Measurements from ENCODE around the gene CABLES1.

Gene CABLES1

DNA sequence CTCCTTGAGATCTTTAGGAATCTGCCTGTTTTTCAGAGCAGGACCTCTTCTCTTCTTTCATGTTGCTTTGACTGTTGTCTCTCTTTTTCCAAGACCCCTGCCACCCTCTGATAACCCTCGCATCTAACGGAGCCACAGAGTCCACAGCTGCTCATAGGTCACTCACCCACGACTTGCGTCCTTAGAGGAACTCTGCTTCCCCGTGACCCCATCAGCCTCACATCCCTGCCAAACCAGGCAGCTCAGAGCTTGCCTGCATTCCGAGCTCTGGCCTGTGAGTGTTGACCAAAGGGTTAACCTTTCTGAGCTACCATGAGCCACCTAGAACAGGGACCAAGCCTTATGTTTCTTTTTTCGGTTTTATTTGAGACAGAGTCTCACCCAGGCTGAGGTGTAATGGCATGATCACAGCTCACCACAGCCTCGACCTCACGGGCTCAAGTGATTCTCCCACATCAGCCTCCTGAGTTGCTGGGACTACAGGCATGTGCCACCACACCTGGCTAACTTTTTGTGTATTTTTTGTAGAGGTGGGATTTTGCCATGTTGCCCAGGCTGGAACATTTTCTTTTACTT, 36.4 kb downstream of the CABLES1 start:
- no peak for DNase-seq

- no peak for DNase-seq
Measured at GRCh38 chr18:23172591-23173380, 37.5 kb downstream of the CABLES1 start.

DNA sequence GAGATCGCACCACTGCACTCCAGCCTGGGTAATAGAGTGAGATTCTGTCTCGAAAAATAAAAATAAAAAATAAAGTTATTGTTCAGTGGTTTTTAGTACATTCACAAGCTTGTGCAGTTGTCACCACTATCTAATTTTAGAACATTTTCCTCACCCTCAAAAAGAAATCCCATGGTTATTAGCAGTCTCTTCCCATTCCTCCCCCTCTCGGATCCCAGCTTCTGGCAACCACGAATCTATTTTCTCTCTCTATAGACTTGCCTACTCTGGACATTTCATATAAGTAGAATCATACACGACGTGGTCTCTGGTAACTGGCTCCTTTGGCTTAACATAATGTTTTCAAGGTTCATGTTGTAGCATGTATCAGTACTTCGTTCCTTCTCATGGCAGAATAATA, 38.6 kb downstream of the CABLES1 start:
- no peak for DNase-seq

DNA sequence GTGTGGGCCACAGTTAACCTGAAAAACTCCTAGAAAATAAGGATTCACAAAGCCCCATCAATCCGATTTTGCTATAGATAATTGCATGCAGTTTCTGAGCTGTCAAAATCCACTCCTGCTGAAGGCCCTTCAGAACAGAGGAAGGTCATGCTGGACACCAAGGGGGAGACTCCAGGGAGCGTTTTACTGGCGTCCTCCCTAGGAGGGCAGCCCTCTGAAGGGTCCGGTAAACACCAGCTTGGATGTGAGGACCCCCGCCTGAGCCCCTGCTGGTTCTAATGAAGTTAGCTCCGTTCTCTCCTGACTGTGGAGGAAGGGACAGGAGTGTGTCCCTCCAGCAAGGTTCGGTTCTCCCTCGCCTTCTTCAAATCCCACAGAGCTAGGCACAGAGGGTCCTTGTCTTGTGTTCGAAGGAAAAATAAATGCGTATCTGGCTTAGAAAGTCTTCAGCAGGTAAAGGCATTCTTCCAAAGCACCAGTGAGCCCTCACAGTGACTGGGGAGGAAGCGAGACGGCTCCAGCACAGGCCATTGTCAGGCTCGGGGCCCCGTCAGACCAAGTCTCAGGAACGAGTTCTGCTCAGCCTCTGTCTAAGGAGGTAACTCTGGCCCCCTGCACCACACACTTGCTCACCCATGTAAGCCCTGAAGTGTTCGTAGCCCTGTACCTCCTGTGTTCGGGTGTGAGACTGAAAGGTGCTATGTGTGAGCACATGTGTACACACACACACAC, 41.6 kb downstream of the CABLES1 start:
- no peak for DNase-seq

GRCh38 chr18:23177433-23178072, 42.3 kb downstream of the CABLES1 start:
- DNase-seq = no peak

DNA sequence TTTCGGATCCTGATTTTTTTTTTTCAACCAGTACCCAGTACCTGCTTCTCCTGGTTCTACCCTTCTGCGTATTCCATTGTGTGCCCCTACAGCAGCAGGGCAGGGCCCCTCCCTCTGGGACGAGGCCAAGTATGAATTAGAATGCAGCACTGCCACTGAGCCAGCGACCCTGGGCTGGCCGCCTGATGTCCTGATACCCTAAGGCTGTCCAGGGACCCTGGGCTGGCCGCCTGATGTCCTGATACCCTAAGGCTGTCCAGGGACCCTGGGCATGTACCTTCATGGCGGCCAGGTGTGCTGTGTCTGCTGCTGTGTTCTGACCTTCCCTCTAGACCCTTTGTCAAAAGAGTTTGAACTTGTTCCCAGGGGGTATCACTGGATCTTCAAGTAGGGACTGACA, 42.9 kb downstream of the CABLES1 start:
- DNase-seq = no peak

- DNase-seq = no peak
Measured at GRCh38 chr18:23178661-23179081, 43.4 kb downstream of the CABLES1 start.

- DNase-seq = no peak
Measured at GRCh38 chr18:23179416-23179815, 44.1 kb downstream of the CABLES1 start.

DNA sequence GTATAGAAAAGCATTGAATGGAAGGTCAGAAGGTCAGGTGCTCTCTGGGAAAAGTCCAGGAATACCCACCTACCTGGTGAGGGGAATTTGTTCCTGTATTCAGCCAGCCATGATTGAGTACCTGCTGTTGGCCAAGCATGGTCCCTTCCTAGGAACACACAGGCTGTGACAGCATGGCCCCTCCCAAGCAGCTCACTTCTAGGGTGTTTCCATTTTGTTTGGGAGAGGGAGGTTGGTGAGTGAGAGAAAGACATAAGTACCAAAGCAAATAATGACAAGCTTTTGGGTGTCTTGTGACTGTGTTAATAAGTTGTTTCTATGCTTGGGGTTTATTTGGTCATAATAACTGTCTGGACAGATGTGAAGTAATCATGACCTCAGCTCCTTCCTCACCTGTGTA, 46.3 kb downstream of the CABLES1 start:
- DNase-seq = no peak

- no peak for DNase-seq
Measured at GRCh38 chr18:23182606-23183005, 47.3 kb downstream of the CABLES1 start.

DNA sequence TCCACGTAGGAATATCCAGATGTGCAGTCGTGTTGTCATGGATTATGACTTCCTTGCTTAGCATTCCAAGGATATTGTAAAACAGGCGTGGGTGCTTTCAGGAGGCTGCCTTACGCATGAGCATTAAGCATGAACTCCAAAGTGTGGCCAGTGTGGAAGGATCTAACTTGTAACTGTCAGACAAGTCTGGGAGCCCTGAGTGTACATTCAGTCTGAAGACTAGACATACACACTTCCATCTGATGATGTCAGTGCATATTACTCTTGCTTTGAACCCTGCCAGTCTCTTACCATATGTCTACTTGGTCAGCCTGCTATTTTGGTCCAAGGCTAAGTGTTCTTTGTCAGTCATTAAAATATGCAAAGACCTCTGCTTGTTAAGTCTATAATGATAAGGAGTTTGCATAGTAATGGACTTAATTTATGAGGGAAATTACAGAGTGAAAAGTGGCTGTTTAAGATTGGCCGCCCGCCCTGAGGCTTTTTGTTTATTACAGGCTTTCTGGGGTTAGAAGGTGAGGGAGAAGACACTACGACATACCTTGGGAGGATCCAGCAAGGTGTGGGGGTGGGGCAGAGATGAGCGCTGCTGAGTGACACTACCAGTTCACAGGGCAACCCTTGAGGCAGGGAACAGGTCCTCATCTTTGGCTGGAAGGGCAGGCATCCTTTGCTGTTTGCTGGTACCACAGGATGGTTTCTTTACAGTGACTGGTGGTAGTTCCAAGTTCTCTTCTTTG, 48.3 kb downstream of the CABLES1 start:
- DNase-seq = no peak

DNA sequence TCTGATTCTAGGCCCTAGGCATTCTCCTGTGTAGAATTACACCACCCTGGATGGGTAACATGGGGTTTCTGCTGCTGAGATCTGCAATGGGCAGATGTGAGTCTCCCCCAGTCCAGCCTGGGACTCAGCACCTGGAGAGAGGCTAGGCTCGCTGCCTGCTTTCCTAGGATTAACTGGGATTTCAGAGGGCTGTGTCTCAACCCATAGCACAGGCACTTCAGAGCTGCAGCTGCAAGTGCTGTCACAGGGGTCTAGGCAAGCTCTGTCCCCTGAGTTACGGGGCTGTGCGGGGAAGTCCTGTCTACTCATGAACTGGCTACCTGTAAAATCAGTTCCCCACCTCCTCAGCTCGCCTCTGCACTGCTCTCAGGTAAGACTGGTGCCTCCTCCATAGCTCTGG, 51.5 kb downstream of the CABLES1 start:
- DNase-seq = no peak

GRCh38 chr18:23188068-23188760, 52.9 kb downstream of the CABLES1 start:
- DNase-seq = no peak

DNA sequence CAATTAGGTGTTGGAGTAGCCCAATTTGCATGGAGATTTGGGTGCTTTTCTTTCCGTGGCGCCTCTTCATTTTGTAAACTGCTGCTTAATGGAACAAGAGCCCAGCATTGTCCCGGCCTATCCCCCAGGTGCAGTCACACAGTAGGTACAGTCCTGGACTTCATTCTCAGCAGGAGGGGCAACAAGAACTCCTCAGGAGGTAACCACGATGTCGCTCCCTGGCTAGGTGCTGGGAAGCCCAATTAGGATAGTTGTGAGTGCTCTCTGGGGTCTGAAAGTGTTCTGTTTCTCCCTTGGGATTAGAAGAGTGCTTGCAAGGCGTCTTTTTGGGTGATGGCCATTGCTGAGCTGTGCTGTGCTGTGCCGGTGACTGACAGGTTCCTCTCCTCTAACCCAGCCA, 53.8 kb downstream of the CABLES1 start:
- DNase-seq = no peak

GRCh38 chr18:23189768-23190661, 54.7 kb downstream of the CABLES1 start:
- no peak for DNase-seq

DNA sequence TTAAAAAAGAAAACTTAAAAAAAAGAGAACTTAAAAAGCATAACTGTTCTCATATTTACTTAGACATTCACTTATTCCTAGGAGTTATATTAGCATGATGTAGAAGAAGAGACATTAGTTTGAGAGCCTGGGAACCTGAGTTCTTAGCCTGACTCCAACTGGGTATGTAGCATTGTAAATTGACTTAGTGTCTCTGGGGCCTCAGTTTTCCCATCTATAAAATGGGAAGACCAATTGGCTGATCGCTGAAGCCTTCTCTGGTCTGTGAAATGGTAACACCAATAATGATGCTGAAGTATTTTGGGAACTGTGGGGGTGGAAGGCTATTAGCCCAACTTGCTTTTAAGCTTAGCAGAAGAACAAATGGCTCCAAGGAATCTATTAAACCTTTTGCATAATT, 55.9 kb downstream of the CABLES1 start:
- DNase-seq = no peak

DNA sequence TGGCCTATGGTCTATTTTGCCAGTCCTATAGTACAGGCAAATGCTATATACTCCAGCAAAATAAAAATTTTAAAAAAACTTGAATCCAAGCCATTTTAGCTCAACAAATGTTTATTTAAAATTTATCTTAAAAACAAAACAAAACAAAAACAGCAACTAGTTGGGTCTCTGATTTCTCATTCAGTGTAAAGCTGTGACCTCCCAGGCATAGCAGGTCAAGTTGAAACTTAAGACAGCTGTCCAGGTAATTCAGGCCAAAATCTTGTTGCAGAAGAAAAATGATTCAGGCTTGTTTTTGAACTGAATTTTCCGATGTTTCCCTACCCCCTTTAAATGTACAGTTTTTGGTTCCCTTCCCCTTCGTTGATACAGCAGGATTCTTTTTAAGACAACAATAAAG, 58.5 kb downstream of the CABLES1 start:
- no peak for DNase-seq

DNA sequence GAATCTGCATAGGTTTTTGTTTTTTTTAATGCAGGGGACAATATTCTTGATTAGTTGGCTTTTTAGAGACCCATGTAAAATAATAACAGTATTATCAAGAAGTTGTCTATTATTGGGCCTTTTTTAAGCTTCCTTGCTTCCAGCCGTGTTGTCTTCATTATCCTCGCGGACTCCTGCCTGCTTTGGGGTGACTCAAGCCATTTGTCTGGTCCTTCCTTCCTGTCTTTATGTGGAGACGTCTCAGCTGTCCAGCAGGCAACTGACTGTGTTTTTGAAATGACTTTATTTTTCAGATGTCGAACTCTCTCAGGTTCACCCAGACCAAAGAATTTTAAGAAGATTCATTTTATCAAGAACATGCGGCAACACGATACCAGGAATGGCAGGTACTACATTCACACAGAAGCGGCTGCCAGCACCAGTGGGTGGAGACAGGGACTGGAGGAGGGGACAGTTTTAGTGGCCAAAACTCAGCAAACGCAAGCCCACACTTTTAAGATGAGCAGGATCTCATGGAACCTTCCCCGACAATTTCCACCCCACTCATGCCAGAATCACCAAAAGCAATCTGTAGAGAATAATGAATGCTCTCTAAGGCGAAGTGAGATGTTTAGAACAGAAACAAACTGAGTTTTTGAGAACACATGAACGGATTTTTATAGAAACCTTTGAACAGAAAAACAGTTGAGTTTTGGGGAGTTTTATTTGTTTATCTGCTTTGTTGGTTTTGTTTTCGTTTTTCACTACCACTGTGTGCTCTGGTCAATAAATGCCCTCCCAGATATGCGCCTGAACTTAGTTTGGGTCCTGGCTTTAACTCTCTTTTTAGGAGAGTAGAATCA, 59.1 kb downstream of the CABLES1 start:
- DNase-seq = no peak

DNA sequence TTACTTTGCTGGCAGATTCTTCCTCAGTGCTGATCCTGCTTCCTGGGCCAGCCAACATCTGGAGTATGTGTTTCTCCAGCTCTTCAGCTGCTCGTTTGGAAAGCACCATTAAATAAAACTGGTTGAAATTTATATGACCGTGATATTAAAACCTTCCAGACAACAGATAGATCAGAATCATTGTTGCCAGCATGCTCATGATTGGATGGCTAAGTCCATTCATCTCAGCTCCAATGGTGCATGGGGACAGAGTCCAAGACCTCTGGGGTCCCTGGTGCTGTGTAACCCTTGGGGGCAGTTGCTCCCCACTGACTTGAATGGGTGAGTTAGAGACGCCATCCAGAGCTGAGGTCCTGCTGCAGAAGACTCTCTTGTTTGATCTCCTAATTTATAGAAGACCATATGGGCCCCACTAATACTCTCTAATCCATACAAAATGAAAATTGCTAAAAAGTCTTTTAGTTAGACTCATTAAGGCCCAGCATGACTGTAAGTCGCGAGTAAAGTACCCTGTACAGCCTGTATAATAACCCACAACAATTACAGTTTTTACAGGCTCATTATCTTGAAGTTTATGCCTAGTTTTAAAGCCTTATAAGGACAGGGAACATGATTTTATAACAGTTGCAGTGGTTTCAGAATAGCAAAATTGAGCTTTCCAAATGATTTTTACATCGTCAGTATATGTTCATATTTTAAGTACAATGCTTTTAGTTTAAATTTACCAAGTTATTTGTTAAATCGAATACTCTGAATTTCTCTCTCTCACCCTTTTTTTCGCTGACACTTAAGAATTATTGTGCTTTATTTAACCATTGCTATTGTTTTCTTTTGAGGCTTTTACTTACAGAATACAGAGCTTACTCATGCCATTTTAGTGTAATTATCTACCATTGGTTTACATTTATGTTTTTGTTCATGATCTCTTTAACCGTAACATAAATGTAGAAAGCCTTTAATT, 60.0 kb downstream of the CABLES1 start:
- no peak for DNase-seq
